GM12892 (cell line): ENCODE data around the gene GDF11.

Source experiments
- POLR2A ChIP-seq: IDR thresholded peaks from 2 replicates; pipeline ENCODE4 v1.6.1; 2011; ENCODE audit warnings: low read depth, low read length, control low read depth
- POLR2AphosphoS5 ChIP-seq: IDR thresholded peaks from 2 replicates; pipeline ENCODE4 v1.6.1; 2011; ENCODE audit warnings: low read depth, low read length, control low read depth

DNA sequence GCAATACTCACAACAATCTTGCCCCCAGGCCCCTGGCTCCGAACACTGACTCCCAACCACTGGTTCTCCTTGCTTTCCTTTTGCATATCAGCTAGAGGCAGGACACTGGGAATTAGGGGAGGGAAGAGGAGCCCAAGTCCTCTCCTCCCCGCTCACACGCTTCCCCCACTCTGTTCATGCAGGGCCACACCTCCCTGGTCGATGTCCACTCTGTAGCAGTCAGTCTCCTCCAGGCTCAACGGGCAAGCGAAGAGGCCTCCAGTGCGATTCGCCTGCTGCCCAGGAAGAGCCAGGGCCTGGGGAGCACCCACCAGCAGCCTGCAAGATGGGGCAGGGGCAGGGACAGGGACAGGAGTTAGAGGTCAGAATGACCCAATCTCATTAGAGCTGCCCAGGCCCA, 40.1 kb upstream of the GDF11 start:
- TF ChIP-seq POLR2AphosphoS5 (no peak), POLR2A (no peak)
